HG03439 (cell line): ENCODE data around the gene WDR76.
"Not testable (repeated sequence)": the region's sequence is repeated elsewhere in the genome, so short reads cannot be mapped to it uniquely, and the experiment has no call there.

Experiments used
- ATAC-seq: cut with Tn5 transposase; IDR thresholded peaks from one replicate; pipeline ENCODE4 v1.9.1; 2021; ENCODE audit warnings: mild to moderate bottlenecking, moderate library complexity; ENCODE audit not compliant: unreplicated experiment

Gene WDR76

DNA sequence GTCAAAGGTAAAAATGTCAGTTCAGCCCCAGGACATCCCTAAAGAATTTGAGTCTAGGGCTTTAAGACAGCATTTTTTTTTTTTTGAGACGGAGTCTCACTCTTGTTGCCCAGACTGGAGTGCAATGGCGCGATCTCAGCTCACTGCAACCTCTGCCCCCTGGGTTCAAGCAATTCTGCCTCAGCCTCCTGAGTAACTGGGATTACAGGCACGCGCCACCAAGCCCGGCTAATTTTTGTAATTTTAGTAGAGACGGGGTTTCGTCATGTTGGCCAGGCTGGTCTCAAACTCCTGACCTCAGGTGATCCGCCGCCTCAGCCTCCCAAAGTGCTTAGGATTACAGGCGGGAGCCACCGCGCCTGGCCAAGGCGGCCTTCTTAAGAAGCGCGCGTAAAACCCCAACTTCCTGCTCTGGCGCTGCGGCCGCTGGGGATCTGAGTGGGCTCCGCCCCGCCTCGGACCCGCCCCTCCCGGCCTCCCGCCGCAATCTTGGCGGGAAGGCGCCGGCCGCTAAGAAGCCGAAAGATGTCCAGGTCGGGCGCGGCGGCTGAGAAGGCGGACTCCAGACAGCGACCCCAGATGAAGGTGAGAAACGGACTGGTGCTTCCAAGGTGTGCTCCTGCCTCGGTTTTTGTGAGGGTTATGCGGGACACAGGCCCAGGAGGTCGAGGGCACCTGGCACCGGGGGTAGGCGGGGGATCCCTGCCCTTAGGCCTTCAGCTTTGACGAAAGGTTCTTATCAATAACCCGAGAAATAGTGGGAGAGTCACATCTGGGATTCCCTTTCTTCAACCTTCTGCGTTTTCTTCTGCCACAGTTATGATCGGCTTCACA is at the start of gene WDR76:
Gene WDR76 (plus strand): TSS at position 495 of the 834 bp plus-strand sequence. CDS start 31 bp downstream, at position 526.
- ATAC-seq: peak; percentile 62

DNA sequence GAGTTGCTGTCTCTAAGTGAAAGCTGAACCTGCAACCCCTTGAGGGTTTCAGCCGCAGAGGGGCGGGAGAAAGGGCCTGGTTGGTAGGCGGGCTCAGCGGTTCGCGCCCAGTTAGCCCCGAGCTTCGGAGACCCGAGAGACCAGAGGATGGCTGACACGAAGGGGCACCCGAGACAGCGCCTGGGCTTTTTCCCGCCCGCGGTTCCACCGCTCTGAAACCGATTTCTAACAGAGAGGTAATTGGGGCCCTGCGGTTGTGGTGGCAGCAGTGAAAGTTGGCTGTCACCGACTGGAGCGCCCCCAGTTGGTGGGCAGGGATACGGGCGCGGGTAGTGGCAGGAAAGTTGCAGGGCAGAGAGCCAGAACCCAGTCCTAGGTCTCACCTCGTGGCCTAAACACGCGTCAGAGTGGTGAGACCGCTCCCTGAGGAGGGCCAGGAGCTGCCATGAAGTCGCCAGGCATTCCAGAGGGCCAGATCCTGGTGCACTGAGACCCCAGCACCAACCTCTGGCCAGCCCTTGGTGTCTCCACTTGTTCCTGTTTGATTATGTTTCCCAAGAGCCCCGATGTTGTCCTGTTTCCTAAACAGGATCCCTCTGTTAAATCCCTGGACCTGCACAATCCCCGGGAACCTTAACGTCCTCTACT is 49.4 kb upstream of the WDR76 start:
- peak; percentile 44 for ATAC-seq

- ATAC-seq: no peak
Observed at GRCh38 chr15:43779016-43779415, 47.8 kb upstream of the WDR76 start.

GRCh38 chr15:43789409-43789808 is 37.4 kb upstream of the WDR76 start:
- no peak for ATAC-seq

DNA sequence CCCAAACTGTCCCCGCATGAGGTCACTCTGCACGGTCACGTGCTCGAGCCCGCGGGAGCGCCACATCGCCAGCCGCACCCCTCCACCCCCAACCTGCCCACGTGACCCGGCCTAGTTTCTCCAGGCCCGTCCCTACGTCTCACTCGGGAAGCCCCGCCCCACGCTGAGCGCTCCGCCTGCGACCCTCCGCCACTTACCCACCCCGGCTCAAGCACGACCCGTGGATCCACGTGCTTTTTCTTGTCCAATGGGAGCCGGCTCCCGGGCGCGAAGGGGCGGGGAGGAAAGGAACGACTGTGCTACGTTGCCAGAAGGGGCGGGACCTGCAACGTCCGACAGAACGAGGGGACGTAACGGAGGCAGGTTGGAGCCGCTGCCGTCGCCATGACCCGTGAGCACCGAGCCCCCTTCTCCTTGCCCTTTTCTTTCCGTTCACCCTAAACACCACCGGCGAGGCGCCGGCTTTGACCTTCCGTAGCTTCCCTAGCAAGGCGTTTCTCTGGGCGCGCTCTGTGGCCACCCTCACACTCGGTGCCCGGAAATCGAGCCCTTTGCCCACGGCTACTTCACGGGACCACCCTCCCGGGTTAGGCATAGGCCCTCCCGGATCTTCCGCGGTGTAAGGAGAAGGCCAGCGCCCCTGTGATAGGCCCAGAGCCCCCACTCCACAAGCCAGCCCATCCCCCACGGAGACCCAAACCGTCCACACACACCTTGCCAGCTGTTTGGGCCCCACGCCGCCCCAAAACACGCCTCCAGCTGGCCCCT is 34.6 kb upstream of the WDR76 start, which contains the start of gene SERF2:
Gene SERF2 (plus strand): TSS at position 328 of the 768 bp plus-strand sequence. CDS start 57 bp downstream, at position 385.
- ATAC-seq: peak; percentile 83

- no peak for ATAC-seq
Observed at GRCh38 chr15:43792761-43793476, 33.9 kb upstream of the WDR76 start.

DNA sequence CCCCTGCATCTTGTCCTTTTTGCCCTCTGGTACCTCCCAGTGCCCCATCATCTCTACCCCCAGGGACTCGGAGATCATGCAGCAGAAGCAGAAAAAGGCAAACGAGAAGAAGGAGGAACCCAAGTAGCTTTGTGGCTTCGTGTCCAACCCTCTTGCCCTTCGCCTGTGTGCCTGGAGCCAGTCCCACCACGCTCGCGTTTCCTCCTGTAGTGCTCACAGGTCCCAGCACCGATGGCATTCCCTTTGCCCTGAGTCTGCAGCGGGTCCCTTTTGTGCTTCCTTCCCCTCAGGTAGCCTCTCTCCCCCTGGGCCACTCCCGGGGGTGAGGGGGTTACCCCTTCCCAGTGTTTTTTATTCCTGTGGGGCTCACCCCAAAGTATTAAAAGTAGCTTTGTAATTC is 33.2 kb upstream of the WDR76 start:
- no peak for ATAC-seq

DNA sequence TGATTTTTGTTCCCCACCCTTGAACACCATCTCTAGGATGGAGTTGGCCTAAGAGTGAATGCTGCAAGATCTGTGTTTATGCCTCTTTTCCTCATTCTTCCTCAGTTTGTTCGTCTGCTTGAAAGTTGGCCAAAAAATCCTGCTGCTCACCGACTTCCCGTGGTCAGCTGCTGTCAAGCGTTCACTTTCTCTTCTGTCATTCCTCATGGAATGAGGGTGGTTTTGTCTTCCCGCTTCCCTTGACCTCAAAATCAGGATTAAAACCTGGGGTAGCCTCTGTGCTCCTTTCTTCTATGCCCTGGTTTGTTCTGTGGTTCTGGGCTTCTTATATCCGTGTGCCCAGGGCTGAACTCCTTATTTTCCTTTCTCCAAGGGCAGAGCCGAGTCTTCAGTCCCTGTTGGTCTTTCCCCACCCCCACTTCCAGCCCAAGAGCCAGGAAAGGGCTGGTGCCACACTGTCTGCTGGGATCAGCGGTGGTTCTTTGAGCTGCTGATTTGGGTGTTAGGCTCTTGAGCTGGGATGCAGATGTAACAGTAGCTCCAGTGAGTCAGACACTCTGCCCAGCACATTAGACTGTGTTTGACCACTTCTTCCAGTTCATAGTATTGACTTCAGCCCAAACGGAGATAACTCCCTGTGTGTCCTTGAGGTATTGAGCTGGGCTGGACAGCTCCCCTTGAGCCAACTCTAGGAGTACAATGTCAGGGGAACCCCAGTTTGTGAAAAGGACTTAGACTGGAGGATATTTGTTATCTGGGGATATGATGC is 32.3 kb upstream of the WDR76 start:
- no peak for ATAC-seq

GRCh38 chr15:43795197-43795596 is 31.6 kb upstream of the WDR76 start:
- ATAC-seq: no peak

- ATAC-seq: no peak
Observed at GRCh38 chr15:43795997-43796396, 30.8 kb upstream of the WDR76 start.

DNA sequence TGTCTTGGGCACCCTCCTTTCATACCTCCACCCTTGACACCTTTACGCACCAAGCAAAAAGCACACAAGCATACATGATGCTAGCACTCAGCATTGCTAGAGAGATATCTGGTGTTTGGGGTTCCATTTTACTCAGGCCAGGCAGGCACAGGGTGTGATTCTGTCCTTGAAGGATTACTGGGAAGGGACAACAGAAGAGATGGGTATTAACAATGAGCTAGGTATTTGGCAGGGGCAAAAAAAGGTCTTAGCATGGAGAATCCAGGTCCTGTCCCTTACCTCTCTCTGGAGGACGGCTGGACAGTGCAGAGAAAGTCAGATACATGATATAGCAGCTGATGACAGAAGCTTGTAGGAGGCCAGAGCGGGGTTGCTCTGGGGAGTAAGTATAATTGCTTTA is 30.2 kb upstream of the WDR76 start:
- ATAC-seq: no peak

- no peak for ATAC-seq
Observed at GRCh38 chr15:43799209-43799944, 27.4 kb upstream of the WDR76 start.

GRCh38 chr15:43799945-43800285 is 26.9 kb upstream of the WDR76 start, which contains the start of gene SERINC4:
TSS of gene SERINC4 (minus strand) at chr15:43800220. CDS start at chr15:43799986, 234 bp downstream.
- no peak for ATAC-seq

- peak; percentile 68 for ATAC-seq
Observed at GRCh38 chr15:43800286-43801141, 26.3 kb upstream of the WDR76 start, which contains the start of gene HYPK. TSS of gene HYPK (plus strand) at chr15:43800599. CDS start at chr15:43800623, 24 bp downstream.

DNA sequence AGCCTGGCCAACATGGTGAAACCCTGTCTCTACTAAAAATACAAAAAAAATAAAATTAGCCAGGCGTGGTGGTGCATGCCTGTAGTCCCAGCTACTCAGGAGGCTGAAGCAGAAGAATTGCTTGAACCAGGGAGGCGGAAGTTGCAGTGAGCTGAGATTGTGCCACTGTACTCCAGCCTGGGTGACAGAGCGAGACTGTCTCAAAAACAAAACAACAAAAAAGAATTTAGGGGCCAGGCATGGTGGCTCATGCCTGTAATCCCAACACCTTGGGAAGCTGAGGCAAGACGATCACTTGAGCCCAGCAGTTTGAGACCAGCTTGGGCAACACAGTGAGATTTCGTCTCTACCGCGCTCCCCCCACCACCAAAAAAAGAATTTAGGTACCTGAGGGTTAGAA is 24.1 kb upstream of the WDR76 start:
- not testable (repeated sequence) for ATAC-seq

DNA sequence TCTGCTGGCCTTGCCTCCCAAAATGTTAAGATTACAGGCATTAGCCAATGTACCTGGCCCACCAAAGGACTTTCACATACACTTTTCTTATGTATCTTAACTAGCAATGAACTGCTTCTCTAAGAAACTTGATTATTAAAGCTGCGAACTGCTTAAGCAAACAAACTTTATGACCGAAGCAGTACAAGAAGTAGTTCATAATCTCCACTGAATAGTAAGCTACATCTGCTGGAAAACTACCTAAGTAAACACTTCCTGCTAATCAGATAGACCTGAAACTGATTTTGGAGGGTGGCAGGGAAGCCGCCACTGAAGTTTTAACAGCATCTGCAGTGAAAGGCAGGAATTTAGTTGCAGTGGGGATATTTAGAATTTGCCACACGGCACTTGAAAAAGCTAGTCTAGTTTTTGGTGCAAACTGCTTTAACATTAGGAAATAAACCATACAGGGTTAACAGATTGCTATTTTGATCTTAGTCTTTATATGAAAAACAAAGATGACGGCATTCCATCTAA is 18.3 kb upstream of the WDR76 start:
- no peak for ATAC-seq

- peak; percentile 60 for ATAC-seq
Observed at GRCh38 chr15:43808960-43809678, 17.7 kb upstream of the WDR76 start.
